ENCODE measurements around the gene NT5DC1.
A peak's percentile ranks its signal among the peaks of the same experiment; 100 is the strongest.

Gene NT5DC1

GRCh38 chr6:116218172-116218633 is 117.5 kb downstream of the NT5DC1 start:
- H3K27ac ChIP-seq (ENCODE audit: low read depth, low read length) = no peak overlapping the region
- no peaks in the 10 kb centered on the region for H3K9me3 ChIP-seq (ENCODE audit: insufficient read depth, low read depth, low read length)
- no peak overlapping the region for H3K9ac ChIP-seq (ENCODE audit: low read depth, low read length)
- no peaks in the 10 kb centered on the region for H3K36me3 ChIP-seq (ENCODE audit: insufficient read depth, low read length)
- H3K4me3 ChIP-seq (ENCODE audit: low read length) = no peak overlapping the region
- WGBS = 82% methylated on average over 3 of the region's 3 CpGs
- H3K4me1 ChIP-seq (ENCODE audit: insufficient read depth, low read length) = peaks cover 6% of the 10 kb centered on the region
- H3K27me3 ChIP-seq (ENCODE audit: insufficient read depth, low read length) = no peaks in the 10 kb centered on the region

GRCh38 chr6:116218866-116219265 is 118.2 kb downstream of the NT5DC1 start:
- 96% methylated on average over 5 of the region's 5 CpGs for WGBS
- no peak overlapping the region for H3K27ac ChIP-seq (ENCODE audit: low read depth, low read length)
- H3K9ac ChIP-seq (ENCODE audit: low read depth, low read length) = no peak overlapping the region
- no peaks in the 10 kb centered on the region for H3K36me3 ChIP-seq (ENCODE audit: insufficient read depth, low read length)
- no peaks in the 10 kb centered on the region for H3K27me3 ChIP-seq (ENCODE audit: insufficient read depth, low read length)
- no peaks in the 10 kb centered on the region for H3K9me3 ChIP-seq (ENCODE audit: insufficient read depth, low read depth, low read length)
- H3K4me3 ChIP-seq (ENCODE audit: low read length) = no peak overlapping the region
- peaks cover 12% of the 10 kb centered on the region for H3K4me1 ChIP-seq (ENCODE audit: insufficient read depth, low read length)

GRCh38 chr6:116221067-116221466 is 120.4 kb downstream of the NT5DC1 start:
- no peak overlapping the region for H3K27ac ChIP-seq (ENCODE audit: low read depth, low read length)
- H3K9ac ChIP-seq (ENCODE audit: low read depth, low read length) = no peak overlapping the region
- 93% methylated on average over 3 of the region's 3 CpGs for WGBS
- H3K9me3 ChIP-seq (ENCODE audit: insufficient read depth, low read depth, low read length) = no peaks in the 10 kb centered on the region
- H3K4me1 ChIP-seq (ENCODE audit: insufficient read depth, low read length) = peaks cover 12% of the 10 kb centered on the region
- H3K27me3 ChIP-seq (ENCODE audit: insufficient read depth, low read length) = no peaks in the 10 kb centered on the region
- no peak overlapping the region for H3K4me3 ChIP-seq (ENCODE audit: low read length)
- H3K36me3 ChIP-seq (ENCODE audit: insufficient read depth, low read length) = peaks cover 5% of the 10 kb centered on the region; the same call in 1 of the 2 replicates

- no peak overlapping the region for H3K9ac ChIP-seq (ENCODE audit: low read depth, low read length)
- no peak overlapping the region for H3K27ac ChIP-seq (ENCODE audit: low read depth, low read length)
- no peaks in the 10 kb centered on the region for H3K27me3 ChIP-seq (ENCODE audit: insufficient read depth, low read length)
- peaks cover 5% of the 10 kb centered on the region; the same call in 1 of the 2 replicates for H3K36me3 ChIP-seq (ENCODE audit: insufficient read depth, low read length)
- peaks cover 12% of the 10 kb centered on the region for H3K4me1 ChIP-seq (ENCODE audit: insufficient read depth, low read length)
- 93% methylated on average over 2 of the region's 2 CpGs for WGBS
- no peak overlapping the region for H3K4me3 ChIP-seq (ENCODE audit: low read length)
- no peaks in the 10 kb centered on the region for H3K9me3 ChIP-seq (ENCODE audit: insufficient read depth, low read depth, low read length)
These were observed 121.3 kb downstream of the NT5DC1 start for GRCh38 chr6:116221911-116222310.

DNA sequence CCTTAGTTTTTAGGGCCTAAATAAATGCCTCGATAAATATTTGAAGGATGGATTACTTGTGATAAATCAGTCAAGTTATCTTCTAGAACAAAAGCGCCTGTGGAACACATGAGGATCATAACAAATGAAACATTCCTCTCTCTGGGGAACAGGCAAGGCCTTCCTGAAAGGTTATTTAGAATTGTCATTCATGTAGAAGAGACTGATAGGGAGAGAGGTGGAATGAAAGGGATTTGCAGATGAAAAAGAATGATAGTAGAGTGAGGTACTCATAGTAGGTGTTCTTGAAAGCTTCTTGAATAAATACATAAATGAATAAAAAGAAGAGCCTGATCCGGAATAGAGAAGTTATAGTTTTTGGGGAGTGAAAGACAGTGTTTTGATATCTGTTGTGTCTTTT is 122.7 kb downstream of the NT5DC1 start:
- H3K9me3 ChIP-seq (ENCODE audit: insufficient read depth, low read depth, low read length) = no peaks in the 10 kb centered on the region
- peak overlapping the region; percentile 28; the same call in 1 of the 2 replicates for H3K27ac ChIP-seq (ENCODE audit: low read depth, low read length)
- WGBS = 91% methylated on average over 3 of the region's 3 CpGs

DNA sequence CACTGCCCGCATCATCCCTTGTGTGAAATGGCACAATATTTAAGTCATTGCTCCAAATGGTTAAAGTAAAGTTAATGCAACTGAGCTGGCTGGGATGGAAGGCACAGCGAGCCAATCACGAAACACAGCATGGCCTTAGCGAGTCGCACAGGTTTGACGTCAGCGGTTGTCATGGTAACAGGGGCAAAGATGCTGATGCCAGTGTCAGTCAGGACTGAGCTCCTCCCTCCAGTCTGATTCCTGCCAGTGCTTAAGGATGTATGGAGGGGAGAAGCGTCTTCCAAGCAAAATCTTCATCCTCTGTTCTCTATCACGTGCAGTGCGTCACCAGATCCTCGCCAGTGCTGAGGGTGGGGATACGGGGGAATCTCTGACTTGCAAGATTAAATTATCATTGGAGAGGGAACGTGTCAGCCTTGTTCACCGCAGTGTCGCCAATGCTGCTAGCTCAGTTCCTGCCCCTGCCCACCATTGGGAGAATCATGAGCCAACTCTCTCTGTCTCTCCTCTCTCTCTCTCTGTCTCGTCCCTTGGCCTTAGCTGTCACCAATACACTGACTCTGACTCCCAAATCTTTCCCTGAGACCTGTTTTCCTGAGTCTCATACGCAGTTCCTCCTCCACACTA is 128.7 kb downstream of the NT5DC1 start:
- H3K9ac ChIP-seq (ENCODE audit: low read depth, low read length) = 0 out of 2 replicates have a peak overlapping the region, but pooled peaks have one; percentile 28
- peak overlapping the region; percentile 13; the same call in 1 of the 2 replicates for H3K27ac ChIP-seq (ENCODE audit: low read depth, low read length)
- no peaks in the 10 kb centered on the region for H3K4me1 ChIP-seq (ENCODE audit: insufficient read depth, low read length)
- WGBS = 91% methylated on average over 17 of the region's 17 CpGs
- no peaks in the 10 kb centered on the region for H3K9me3 ChIP-seq (ENCODE audit: insufficient read depth, low read depth, low read length)
- no peaks in the 10 kb centered on the region for H3K36me3 ChIP-seq (ENCODE audit: insufficient read depth, low read length)
- H3K27me3 ChIP-seq (ENCODE audit: insufficient read depth, low read length) = no peaks in the 10 kb centered on the region
- peak overlapping the region; percentile 28; the same call in 1 of the 2 replicates for H3K4me3 ChIP-seq (ENCODE audit: low read length)

More for the DNA sequence above, 122.7 kb downstream of the NT5DC1 start:
- H3K4me1 ChIP-seq (ENCODE audit: insufficient read depth, low read length) = peaks cover 12% of the 10 kb centered on the region
- peaks cover 5% of the 10 kb centered on the region; the same call in 1 of the 2 replicates for H3K36me3 ChIP-seq (ENCODE audit: insufficient read depth, low read length)
- no peak overlapping the region for H3K4me3 ChIP-seq (ENCODE audit: low read length)
- H3K9ac ChIP-seq (ENCODE audit: low read depth, low read length) = no peak overlapping the region
- no peaks in the 10 kb centered on the region for H3K27me3 ChIP-seq (ENCODE audit: insufficient read depth, low read length)

- Histone ChIP-seq H3K9me3 (ENCODE audit: insufficient read depth, low read depth, low read length) (no peaks in the 10 kb centered on the region), H3K4me3 (ENCODE audit: low read length) (no peak overlapping the region), H3K9ac (ENCODE audit: low read depth, low read length) (no peak overlapping the region), H3K27me3 (ENCODE audit: insufficient read depth, low read length) (no peaks in the 10 kb centered on the region), H3K27ac (ENCODE audit: low read depth, low read length) (no peak overlapping the region), H3K36me3 (ENCODE audit: insufficient read depth, low read length) (peaks cover 26% of the 10 kb centered on the region), H3K4me1 (ENCODE audit: insufficient read depth, low read length) (no peaks in the 10 kb centered on the region)
- WGBS = 93% methylated on average over 3 of the region's 3 CpGs
These were observed 134.0 kb downstream of the NT5DC1 start for GRCh38 chr6:116234689-116235088.

DNA sequence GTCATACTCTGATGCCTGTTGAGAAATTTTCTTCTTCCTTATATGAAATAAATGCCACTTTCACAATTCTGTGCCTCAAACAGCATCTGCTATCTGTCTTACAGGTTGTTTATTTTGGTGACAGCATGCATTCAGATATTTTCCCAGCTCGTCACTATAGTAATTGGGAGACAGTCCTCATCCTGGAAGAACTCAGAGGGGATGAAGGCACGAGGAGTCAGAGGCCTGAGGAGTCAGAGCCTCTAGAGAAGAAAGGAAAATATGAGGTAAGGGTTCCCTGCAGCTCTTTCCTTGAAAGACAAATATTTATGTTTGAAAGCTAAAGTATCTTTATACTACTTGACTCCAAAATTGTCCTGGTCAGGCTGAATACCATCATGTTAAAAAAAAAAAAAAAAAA is 137.4 kb downstream of the NT5DC1 start:
- 89% methylated on average over 2 of the region's 2 CpGs for WGBS
- H3K27me3 ChIP-seq (ENCODE audit: insufficient read depth, low read length) = no peaks in the 10 kb centered on the region
- no peak overlapping the region for H3K27ac ChIP-seq (ENCODE audit: low read depth, low read length)
- no peaks in the 10 kb centered on the region for H3K4me1 ChIP-seq (ENCODE audit: insufficient read depth, low read length)
- H3K9me3 ChIP-seq (ENCODE audit: insufficient read depth, low read depth, low read length) = no peaks in the 10 kb centered on the region
- peaks cover 34% of the 10 kb centered on the region for H3K36me3 ChIP-seq (ENCODE audit: insufficient read depth, low read length)
- no peak overlapping the region for H3K9ac ChIP-seq (ENCODE audit: low read depth, low read length)
- H3K4me3 ChIP-seq (ENCODE audit: low read length) = no peak overlapping the region

GRCh38 chr6:116239256-116239655 is 138.6 kb downstream of the NT5DC1 start:
- Histone ChIP-seq H3K27me3 (ENCODE audit: insufficient read depth, low read length) (no peaks in the 10 kb centered on the region), H3K9ac (ENCODE audit: low read depth, low read length) (no peak overlapping the region), H3K36me3 (ENCODE audit: insufficient read depth, low read length) (peaks cover 40% of the 10 kb centered on the region), H3K4me3 (ENCODE audit: low read length) (no peak overlapping the region), H3K4me1 (ENCODE audit: insufficient read depth, low read length) (no peaks in the 10 kb centered on the region), H3K27ac (ENCODE audit: low read depth, low read length) (no peak overlapping the region), H3K9me3 (ENCODE audit: insufficient read depth, low read depth, low read length) (no peaks in the 10 kb centered on the region)
- WGBS = 94% methylated on average over 2 of the region's 2 CpGs

GRCh38 chr6:116239856-116240255 is 139.2 kb downstream of the NT5DC1 start:
- 99% methylated on average over 1 of the region's 1 CpG for WGBS

GRCh38 chr6:116244284-116244683 is 143.6 kb downstream of the NT5DC1 start:
- Histone ChIP-seq H3K4me3 (ENCODE audit: low read length) (no peak overlapping the region), H3K27me3 (ENCODE audit: insufficient read depth, low read length) (no peaks in the 10 kb centered on the region), H3K9ac (ENCODE audit: low read depth, low read length) (no peak overlapping the region), H3K9me3 (ENCODE audit: insufficient read depth, low read depth, low read length) (no peaks in the 10 kb centered on the region), H3K36me3 (ENCODE audit: insufficient read depth, low read length) (peaks cover 28% of the 10 kb centered on the region), H3K4me1 (ENCODE audit: insufficient read depth, low read length) (no peaks in the 10 kb centered on the region), H3K27ac (ENCODE audit: low read depth, low read length) (no peak overlapping the region)
- 97% methylated on average over 3 of the region's 4 CpGs for WGBS

More at GRCh38 chr6:116239856-116240255, 139.2 kb downstream of the NT5DC1 start:
- peaks cover 45% of the 10 kb centered on the region for H3K36me3 ChIP-seq (ENCODE audit: insufficient read depth, low read length)
- H3K4me3 ChIP-seq (ENCODE audit: low read length) = no peak overlapping the region
- no peaks in the 10 kb centered on the region for H3K27me3 ChIP-seq (ENCODE audit: insufficient read depth, low read length)
- no peak overlapping the region for H3K27ac ChIP-seq (ENCODE audit: low read depth, low read length)
- H3K9me3 ChIP-seq (ENCODE audit: insufficient read depth, low read depth, low read length) = no peaks in the 10 kb centered on the region
- no peak overlapping the region for H3K9ac ChIP-seq (ENCODE audit: low read depth, low read length)
- no peaks in the 10 kb centered on the region for H3K4me1 ChIP-seq (ENCODE audit: insufficient read depth, low read length)
